ENCODE data around the gene WHAMM.

DNA sequence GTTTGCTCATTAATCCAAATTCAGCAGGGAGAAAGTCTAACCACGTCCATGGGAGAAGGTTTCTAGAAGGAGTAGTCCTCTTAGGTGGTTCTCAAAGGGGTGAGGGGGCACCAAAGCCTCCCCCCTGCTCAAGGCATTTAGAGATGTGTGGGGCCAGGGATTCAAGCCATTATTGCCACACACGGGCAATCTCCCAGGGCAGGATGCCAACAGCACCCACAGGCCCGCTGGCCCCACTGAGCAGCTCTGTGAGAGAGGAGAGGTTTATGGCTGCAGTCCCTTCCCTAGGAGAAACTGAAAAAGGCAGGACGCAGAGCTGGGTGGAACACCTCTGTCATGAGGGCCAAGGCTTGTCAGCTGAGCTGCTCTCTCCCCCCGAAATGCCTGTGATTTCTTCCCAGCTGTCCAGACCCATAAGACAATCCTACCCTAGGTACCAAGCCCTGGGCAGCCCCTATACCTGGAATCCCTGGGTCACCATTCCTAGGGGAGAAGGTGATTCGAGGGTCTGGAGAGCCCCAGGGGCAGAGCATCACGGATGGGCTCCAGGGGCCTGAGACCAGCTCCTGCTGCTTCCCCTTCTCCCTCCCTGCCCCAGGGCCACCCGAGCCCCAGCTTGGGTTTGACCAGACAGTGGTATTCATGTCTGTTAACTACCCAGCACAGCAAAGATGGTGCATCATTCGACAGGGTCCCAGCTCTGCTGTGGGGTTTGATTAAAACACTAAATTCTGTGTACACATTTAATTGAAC lies 39.0 kb downstream of the WHAMM start:
- no peak for TF ChIP-seq EZH2 (IDR thresholded peaks at IDR 0.05; ENCODE audit: insufficient read depth, low read length)
- TF ChIP-seq, protein P1, sequence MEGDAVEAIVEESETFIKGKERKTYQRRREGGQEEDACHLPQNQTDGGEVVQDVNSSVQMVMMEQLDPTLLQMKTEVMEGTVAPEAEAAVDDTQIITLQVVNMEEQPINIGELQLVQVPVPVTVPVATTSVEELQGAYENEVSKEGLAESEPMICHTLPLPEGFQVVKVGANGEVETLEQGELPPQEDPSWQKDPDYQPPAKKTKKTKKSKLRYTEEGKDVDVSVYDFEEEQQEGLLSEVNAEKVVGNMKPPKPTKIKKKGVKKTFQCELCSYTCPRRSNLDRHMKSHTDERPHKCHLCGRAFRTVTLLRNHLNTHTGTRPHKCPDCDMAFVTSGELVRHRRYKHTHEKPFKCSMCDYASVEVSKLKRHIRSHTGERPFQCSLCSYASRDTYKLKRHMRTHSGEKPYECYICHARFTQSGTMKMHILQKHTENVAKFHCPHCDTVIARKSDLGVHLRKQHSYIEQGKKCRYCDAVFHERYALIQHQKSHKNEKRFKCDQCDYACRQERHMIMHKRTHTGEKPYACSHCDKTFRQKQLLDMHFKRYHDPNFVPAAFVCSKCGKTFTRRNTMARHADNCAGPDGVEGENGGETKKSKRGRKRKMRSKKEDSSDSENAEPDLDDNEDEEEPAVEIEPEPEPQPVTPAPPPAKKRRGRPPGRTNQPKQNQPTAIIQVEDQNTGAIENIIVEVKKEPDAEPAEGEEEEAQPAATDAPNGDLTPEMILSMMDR (IDR thresholded peaks at IDR 0.05; ENCODE audit: insufficient read depth, low read depth, low read length), result no peak

Measured in astrocyte (in vitro differentiated cells and primary cell).